ENCODE measurements around the gene KIAA0232.

KIAA0232 gene

DNA sequence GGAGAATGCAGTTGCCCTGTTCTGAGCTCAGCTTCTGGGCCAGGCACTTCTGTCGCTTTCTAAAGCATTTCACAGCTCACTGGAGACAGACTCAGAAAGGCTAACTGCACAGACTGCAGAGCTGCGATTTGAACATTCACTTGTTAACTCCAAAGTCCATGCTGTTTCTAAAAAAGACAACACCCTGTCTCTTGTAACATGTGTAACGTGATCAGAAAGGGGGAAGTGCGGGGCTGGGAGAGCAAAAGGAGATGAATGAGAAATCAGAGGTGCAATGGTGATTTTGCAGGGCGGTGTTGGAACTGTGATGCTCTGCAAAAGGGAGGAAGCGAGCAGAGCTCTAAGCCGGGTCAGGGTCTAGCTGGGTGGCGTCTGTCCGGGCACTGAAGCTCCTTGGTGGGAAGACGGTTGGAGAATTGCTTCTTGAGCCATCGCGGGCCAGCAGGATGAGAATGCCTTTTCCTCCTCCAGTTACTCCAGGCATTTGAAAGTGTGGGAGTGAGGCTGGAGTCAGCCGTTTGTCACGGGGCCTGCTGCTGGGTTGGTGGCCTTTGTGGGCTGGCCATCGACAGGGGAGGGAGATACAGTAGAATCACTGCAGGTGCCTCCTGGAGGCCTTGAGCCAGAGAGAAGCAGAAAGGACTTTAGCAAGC lies 147.4 kb downstream of the KIAA0232 start:
- H3K4me3 ChIP-seq (ENCODE audit: low read depth in 1 of 2, low read length in 2 of 2) = no peak overlapping the region
- peaks cover 0 to 12% of the 10 kb centered on the region in 2 donors for H3K4me1 ChIP-seq (ENCODE audit: control insufficient read depth in 1 of 2, insufficient read depth in 2 of 2, low read length in 2 of 2)
- no peaks in the 10 kb centered on the region for H3K27me3 ChIP-seq (ENCODE audit: low read depth, low read length)
- peaks cover 2 to 11% of the 10 kb centered on the region in 2 donors for H3K36me3 ChIP-seq (ENCODE audit: control insufficient read depth in 1 of 2, insufficient read depth in 2 of 2, low read length in 2 of 2)
- H3K27ac ChIP-seq (ENCODE audit: low read length) = peak overlapping the region; percentile 19
- no peaks in the 10 kb centered on the region for H3K9me3 ChIP-seq (ENCODE audit: control insufficient read depth in 1 of 2, low read length in 2 of 2)

DNA sequence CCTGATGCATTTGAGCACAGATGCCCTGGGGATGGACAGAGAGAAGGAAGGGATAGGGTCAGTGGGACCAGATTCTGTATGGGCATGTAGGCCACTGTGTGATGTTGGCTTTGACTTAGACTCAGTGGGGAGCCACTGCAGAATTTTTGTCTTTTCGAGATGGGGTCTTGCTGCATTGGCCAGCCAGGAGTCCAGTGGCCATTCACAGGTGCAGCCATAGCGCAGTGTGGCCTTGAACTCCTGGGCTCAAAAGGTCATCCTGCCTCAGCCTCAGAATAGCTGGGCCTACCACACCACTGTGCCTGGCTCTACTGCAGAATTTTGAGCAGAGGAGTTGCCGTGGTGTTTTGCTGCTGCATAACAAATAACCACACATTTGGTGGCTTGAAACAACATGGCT lies 149.9 kb downstream of the KIAA0232 start:
- no peak overlapping the region for H3K27ac ChIP-seq (ENCODE audit: low read length)
- H3K27me3 ChIP-seq (ENCODE audit: low read depth, low read length) = no peaks in the 10 kb centered on the region
- H3K4me3 ChIP-seq (ENCODE audit: low read depth in 1 of 2, low read length in 2 of 2) = no peak overlapping the region
- H3K4me1 ChIP-seq (ENCODE audit: control insufficient read depth in 1 of 2, insufficient read depth in 2 of 2, low read length in 2 of 2) = peaks cover 0 to 3% of the 10 kb centered on the region in 2 donors
- H3K9me3 ChIP-seq (ENCODE audit: control insufficient read depth in 1 of 2, low read length in 2 of 2) = no peaks in the 10 kb centered on the region
- no peaks in the 10 kb centered on the region for H3K36me3 ChIP-seq (ENCODE audit: control insufficient read depth in 1 of 2, insufficient read depth in 2 of 2, low read length in 2 of 2)

DNA sequence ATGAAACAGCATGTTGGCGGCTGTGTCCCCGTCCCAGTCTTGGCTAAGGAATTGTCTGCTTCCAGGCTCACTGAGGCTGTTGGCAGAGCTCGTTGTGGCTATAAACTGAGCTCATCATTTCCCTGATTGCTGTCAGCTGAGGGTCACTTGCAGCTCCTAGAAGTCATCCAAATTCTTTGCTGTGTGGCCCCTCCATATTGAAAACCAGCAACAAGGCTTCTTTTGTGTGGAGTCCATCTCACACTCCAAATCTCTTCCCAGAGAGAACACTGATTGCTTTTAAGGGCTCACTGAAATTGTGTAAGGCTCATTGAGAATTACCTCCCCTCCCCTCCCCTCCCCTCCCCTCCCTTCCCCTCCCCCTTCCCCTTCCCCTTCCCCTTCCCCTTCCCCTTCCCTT lies 150.4 kb downstream of the KIAA0232 start:
- Histone ChIP-seq H3K4me1 (ENCODE audit: control insufficient read depth in 1 of 2, insufficient read depth in 2 of 2, low read length in 2 of 2) (no peaks in the 10 kb centered on the region), H3K27ac (ENCODE audit: low read length) (no peak overlapping the region), H3K27me3 (ENCODE audit: low read depth, low read length) (no peaks in the 10 kb centered on the region), H3K36me3 (ENCODE audit: control insufficient read depth in 1 of 2, insufficient read depth in 2 of 2, low read length in 2 of 2) (no peaks in the 10 kb centered on the region), H3K9me3 (ENCODE audit: control insufficient read depth in 1 of 2, low read length in 2 of 2) (no peaks in the 10 kb centered on the region), H3K4me3 (ENCODE audit: low read depth in 1 of 2, low read length in 2 of 2) (no peak overlapping the region)

Data from muscle layer of duodenum (tissue), 2 donors.